ENCODE measurements around the gene LCOR.

Gene LCOR

GRCh38 chr10:96995851-96996250 is 163.8 kb downstream of the LCOR start:
- POLR2A ChIA-PET, result no interaction called here
- no peak for DNase-seq (ENCODE audit: extremely low spot score)
- TF ChIP-seq CTCF (IDR thresholded peaks at IDR 0.05; ENCODE audit: control extremely low read depth, extremely low read depth, low read depth, missing control alignments), result no peak
- CTCF ChIA-PET, result interaction anchor here (1.0 to 2.7 kb wide), 5 partner anchors 9 to 214 kb away, joined by 3 to 10 read pairs (median 9); no protein-coding TSS in a partner anchor

GRCh38 chr10:96996275-96996965 is 164.3 kb downstream of the LCOR start:
- no peak for TF ChIP-seq CTCF (IDR thresholded peaks at IDR 0.05; ENCODE audit: control extremely low read depth, extremely low read depth, low read depth, missing control alignments)
- POLR2A ChIA-PET, result no interaction called here
- no peak for DNase-seq (ENCODE audit: extremely low spot score)
- CTCF ChIA-PET, result interaction anchor here (0.7 to 2.7 kb wide), 6 partner anchors 11 to 214 kb away, joined by 3 to 10 read pairs (median 7); no protein-coding TSS in a partner anchor

- CTCF ChIA-PET, result interaction anchor here (1.0 to 2.3 kb wide), 2 partner anchors 13 to 27 kb away, joined by 3 to 5 read pairs; no protein-coding TSS in a partner anchor
- POLR2A ChIA-PET, result no interaction called here
- no peak for DNase-seq (ENCODE audit: extremely low spot score)
- TF ChIP-seq CTCF (IDR thresholded peaks at IDR 0.05; ENCODE audit: control extremely low read depth, extremely low read depth, low read depth, missing control alignments), result no peak
Observed at GRCh38 chr10:96998329-96998888, 166.3 kb downstream of the LCOR start.

GRCh38 chr10:96999337-96999736 is 167.2 kb downstream of the LCOR start:
- TF ChIP-seq CTCF (IDR thresholded peaks at IDR 0.05; ENCODE audit: control extremely low read depth, extremely low read depth, low read depth, missing control alignments), result no peak
- POLR2A ChIA-PET, result no interaction called here
- DNase-seq (ENCODE audit: extremely low spot score), result no peak
- CTCF ChIA-PET, result interaction anchor here (1.1 kb wide), 1 partner anchor 61 kb away, joined by 3 read pairs; no protein-coding TSS in a partner anchor

GRCh38 chr10:96999987-97000386 is 167.9 kb downstream of the LCOR start:
- DNase-seq (ENCODE audit: extremely low spot score), result no peak
- ChIA-PET CTCF (interaction anchor here (1.1 to 1.5 kb wide), 3 partner anchors 10 to 62 kb away, joined by 3 read pairs; no protein-coding TSS in a partner anchor), POLR2A (interaction anchor here (0.6 kb wide), 1 partner anchor 168 kb away, joined by 3 read pairs; the partner anchor contains the start of gene LCOR)
- TF ChIP-seq CTCF (IDR thresholded peaks at IDR 0.05; ENCODE audit: control extremely low read depth, extremely low read depth, low read depth, missing control alignments), result no peak

GRCh38 chr10:97000487-97001182 is 168.5 kb downstream of the LCOR start:
- POLR2A ChIA-PET, result interaction anchor here (0.6 kb wide), 1 partner anchor 169 kb away, joined by 3 read pairs; the partner anchor contains the start of gene LCOR
- DNase-seq (ENCODE audit: extremely low spot score), result no peak
- TF ChIP-seq CTCF (IDR thresholded peaks at IDR 0.05; ENCODE audit: control extremely low read depth, extremely low read depth, low read depth, missing control alignments), result no peak

More at GRCh38 chr10:97000487-97001182, 168.5 kb downstream of the LCOR start:
- CTCF ChIA-PET, result interaction anchor here (1.1 to 1.5 kb wide), 3 partner anchors 10 to 62 kb away, joined by 3 read pairs; no protein-coding TSS in a partner anchor
